SK-N-SH treated with all-trans-retinoic acid at 6 μM for 48 hours (cell line): ENCODE data around the gene TLE2.

Experiments used
- ARNTL ChIP-seq: fragments of 450-650 bp; formaldehyde crosslinking; IDR thresholded peaks from 2 replicates; pipeline ENCODE4 v1.5.0; 2020; ENCODE audit warnings: low read depth, mild to moderate bottlenecking, moderate library complexity, borderline replicate concordance
- ESRRG ChIP-seq: fragments of 250-450 bp; sonication (Bioruptor Pico); IDR thresholded peaks from 2 replicates; pipeline ENCODE4 v1.6.1; 2021; ENCODE audit warnings: mild to moderate bottlenecking
- GLIS3 ChIP-seq: fragments of 250-450 bp; sonication (Bioruptor Pico); IDR thresholded peaks from 2 replicates; pipeline ENCODE4 v1.5.0; 2020; ENCODE audit warnings: mild to moderate bottlenecking, moderate library complexity
- ISL1 ChIP-seq: fragments of 250-450 bp; sonication (Bioruptor Pico); IDR thresholded peaks from 2 replicates; pipeline ENCODE4 v2.1.2; 2022; ENCODE audit warnings: mild to moderate bottlenecking, moderate library complexity
- ZFP3 ChIP-seq: fragments of 250-450 bp; sonication (Bioruptor Pico); IDR thresholded peaks from 2 replicates; pipeline ENCODE4 v1.5.0; 2020; ENCODE audit warnings: mild to moderate bottlenecking, moderate library complexity
- TF ChIP-seq, protein P1 (sequence below): fragments of 250-450 bp; sonication (Bioruptor Pico); IDR thresholded peaks from 2 replicates; pipeline ENCODE4 v1.5.1; 2020; ENCODE audit warnings: low read depth, mild to moderate bottlenecking, moderate library complexity
- TF ChIP-seq, protein P2 (sequence below): fragments of 250-450 bp; sonication (Bioruptor Pico); IDR thresholded peaks from 2 replicates; pipeline ENCODE4 v1.8.0; 2020; ENCODE audit warnings: mild to moderate bottlenecking, moderate library complexity, borderline replicate concordance
- TF ChIP-seq, protein P3 (sequence below): fragments of 250-450 bp; sonication (Bioruptor Pico); IDR thresholded peaks from 2 replicates; pipeline ENCODE4 v1.5.0; 2020; ENCODE audit warnings: mild to moderate bottlenecking, moderate library complexity

DNA sequence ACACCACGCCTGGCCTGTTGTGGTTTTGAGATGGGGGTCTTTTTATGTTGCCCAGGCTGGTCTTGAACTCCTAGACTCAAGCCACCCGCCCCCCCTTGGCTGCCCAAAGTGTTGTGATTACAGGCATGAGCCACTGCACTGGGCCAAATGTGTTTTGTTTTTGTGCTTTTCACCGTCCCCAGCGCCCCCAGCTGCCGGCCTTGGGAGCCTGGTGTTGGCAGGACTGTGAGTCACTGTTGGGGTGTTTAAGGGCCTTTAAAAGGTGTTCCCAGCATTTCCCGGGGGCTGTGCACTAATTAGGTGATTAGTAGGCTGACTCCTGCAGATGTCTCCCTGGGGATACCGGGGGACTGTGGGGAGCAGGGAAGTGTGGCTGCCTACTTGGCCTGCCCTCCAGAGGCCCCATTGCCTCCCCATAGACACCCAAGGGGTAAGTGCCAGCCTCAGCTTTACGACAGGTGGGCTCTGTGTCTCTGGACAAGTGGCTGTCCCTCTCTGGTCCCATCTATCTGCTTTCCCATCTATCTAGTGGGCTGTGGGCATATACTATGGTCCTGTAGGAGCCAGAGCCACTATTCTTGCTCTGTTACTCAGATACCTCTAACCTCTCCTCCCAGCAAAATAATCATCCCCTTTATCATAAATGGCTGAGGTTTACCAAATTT, 45.0 kb upstream of the TLE2 start:
- TF ChIP-seq, protein P1, sequence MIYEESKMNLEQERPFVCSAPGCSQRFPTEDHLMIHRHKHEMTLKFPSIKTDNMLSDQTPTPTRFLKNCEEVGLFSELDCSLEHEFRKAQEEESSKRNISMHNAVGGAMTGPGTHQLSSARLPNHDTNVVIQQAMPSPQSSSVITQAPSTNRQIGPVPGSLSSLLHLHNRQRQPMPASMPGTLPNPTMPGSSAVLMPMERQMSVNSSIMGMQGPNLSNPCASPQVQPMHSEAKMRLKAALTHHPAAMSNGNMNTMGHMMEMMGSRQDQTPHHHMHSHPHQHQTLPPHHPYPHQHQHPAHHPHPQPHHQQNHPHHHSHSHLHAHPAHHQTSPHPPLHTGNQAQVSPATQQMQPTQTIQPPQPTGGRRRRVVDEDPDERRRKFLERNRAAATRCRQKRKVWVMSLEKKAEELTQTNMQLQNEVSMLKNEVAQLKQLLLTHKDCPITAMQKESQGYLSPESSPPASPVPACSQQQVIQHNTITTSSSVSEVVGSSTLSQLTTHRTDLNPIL, result no peak
- TF ChIP-seq, protein P2, sequence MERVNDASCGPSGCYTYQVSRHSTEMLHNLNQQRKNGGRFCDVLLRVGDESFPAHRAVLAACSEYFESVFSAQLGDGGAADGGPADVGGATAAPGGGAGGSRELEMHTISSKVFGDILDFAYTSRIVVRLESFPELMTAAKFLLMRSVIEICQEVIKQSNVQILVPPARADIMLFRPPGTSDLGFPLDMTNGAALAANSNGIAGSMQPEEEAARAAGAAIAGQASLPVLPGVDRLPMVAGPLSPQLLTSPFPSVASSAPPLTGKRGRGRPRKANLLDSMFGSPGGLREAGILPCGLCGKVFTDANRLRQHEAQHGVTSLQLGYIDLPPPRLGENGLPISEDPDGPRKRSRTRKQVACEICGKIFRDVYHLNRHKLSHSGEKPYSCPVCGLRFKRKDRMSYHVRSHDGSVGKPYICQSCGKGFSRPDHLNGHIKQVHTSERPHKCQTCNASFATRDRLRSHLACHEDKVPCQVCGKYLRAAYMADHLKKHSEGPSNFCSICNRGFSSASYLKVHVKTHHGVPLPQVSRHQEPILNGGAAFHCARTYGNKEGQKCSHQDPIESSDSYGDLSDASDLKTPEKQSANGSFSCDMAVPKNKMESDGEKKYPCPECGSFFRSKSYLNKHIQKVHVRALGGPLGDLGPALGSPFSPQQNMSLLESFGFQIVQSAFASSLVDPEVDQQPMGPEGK (CRISPR knock-in tag), result no peak
- no peak for TF ChIP-seq ESRRG (CRISPR knock-in tag)
- no peak for TF ChIP-seq GLIS3 (CRISPR knock-in tag)
- no peak for TF ChIP-seq ISL1
- no peak for TF ChIP-seq ZFP3 (CRISPR knock-in tag)
- TF ChIP-seq, protein P3, sequence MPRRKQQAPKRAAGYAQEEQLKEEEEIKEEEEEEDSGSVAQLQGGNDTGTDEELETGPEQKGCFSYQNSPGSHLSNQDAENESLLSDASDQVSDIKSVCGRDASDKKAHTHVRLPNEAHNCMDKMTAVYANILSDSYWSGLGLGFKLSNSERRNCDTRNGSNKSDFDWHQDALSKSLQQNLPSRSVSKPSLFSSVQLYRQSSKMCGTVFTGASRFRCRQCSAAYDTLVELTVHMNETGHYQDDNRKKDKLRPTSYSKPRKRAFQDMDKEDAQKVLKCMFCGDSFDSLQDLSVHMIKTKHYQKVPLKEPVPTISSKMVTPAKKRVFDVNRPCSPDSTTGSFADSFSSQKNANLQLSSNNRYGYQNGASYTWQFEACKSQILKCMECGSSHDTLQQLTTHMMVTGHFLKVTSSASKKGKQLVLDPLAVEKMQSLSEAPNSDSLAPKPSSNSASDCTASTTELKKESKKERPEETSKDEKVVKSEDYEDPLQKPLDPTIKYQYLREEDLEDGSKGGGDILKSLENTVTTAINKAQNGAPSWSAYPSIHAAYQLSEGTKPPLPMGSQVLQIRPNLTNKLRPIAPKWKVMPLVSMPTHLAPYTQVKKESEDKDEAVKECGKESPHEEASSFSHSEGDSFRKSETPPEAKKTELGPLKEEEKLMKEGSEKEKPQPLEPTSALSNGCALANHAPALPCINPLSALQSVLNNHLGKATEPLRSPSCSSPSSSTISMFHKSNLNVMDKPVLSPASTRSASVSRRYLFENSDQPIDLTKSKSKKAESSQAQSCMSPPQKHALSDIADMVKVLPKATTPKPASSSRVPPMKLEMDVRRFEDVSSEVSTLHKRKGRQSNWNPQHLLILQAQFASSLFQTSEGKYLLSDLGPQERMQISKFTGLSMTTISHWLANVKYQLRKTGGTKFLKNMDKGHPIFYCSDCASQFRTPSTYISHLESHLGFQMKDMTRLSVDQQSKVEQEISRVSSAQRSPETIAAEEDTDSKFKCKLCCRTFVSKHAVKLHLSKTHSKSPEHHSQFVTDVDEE (CRISPR knock-in tag), result no peak
- no peak for TF ChIP-seq ARNTL (CRISPR knock-in tag)
